Heart right ventricle (tissue), 16 donors: ENCODE data around the gene GALNT3. TPM values are rescaled to one million over a fixed set of nuclear protein-coding genes. Genes with fewer than 3 reads are reported as not detected.
A peak's percentile ranks its signal among the peaks of the same experiment; 100 is the strongest.

Experiments used
- ATAC-seq, 8 donors: fragments of 200-7000 bp; cut with Tn5 transposase; one replicate each; pipeline ENCODE4 v1.9.1; 2020; ENCODE audit warnings: mild to moderate bottlenecking in 8 of 8, moderate library complexity in 8 of 8, moderate number of reproducible peaks in 1 of 8
- DNase-seq, 2 donors: peaks; one replicate each; pipeline ENCODE4 v3.0.0-alpha.2; 2020
- H3K27ac ChIP-seq, 10 donors: fragments of 200-600 bp; sonication (generic) in 2 of 10; one replicate each; pipeline versions ENCODE4 v1.5.0 to v1.8.0; 2020 to 2022; ENCODE audit warnings: mild to moderate bottlenecking in 3 of 10
- H3K27me3 ChIP-seq, 7 donors: fragments of 200-600 bp; one replicate each; pipeline ENCODE4 v1.8.0; 2021 to 2022; ENCODE audit warnings: mild to moderate bottlenecking in 2 of 7
- H3K36me3 ChIP-seq, 9 donors: fragments of 200-600 bp; sonication (generic) in 1 of 9; one replicate each; pipeline versions ENCODE4 v1.5.0 to v1.8.0; 2020 to 2022; ENCODE audit warnings: mild to moderate bottlenecking in 2 of 9
- H3K4me1 ChIP-seq, 9 donors: fragments of 200-600 bp; sonication (generic) in 1 of 9; one replicate each; pipeline versions ENCODE4 v1.5.0 to v1.8.0; 2020 to 2022; ENCODE audit warnings: mild to moderate bottlenecking in 4 of 9
- H3K4me3 ChIP-seq, 10 donors: fragments of 200-600 bp; sonication (generic) in 2 of 10; one replicate each; pipeline versions ENCODE4 v1.5.0 to v1.8.0; 2020 to 2022; ENCODE audit warnings: mild to moderate bottlenecking in 7 of 10, moderate library complexity in 2 of 10
- H3K9me3 ChIP-seq, 11 donors: fragments of 200-600 bp in 10 of 11; sonication (generic) in 2 of 11; one replicate each; pipeline versions ENCODE4 v1.5.0 to v1.8.0; 2013 to 2022; ENCODE audit warnings: mild to moderate bottlenecking in 2 of 11, control low read depth in 1 of 11, moderate library complexity in 1 of 11
- CTCF ChIP-seq, 9 donors: fragments of 200-600 bp; sonication (generic) in 2 of 9; IDR thresholded peaks; one replicate each; pipeline versions ENCODE4 v1.5.0 to v1.8.0; 2021 to 2022; ENCODE audit warnings: antibody characterized with exemption in 9 of 9, mild to moderate bottlenecking in 5 of 9, moderate library complexity in 1 of 9
- WGBS, 2 donors: extraction: QIAGEN DNeasy Blood & Tissue Kit; methylation state at CpG; one replicate each; pipeline ENCODE4 v1.1.7; 2013; ENCODE audit warnings: inconsistent platforms in 1 of 2; 5-methylcytosine and 5-hydroxymethylcytosine counted together
- intact Hi-C, 10 donors: fragments of 100-400 bp; cut with DNase I; formaldehyde crosslinking; loops; one replicate each; pipeline versions ENCODE4 v1.11.1 to v1.14.2; 2022
- long read RNA-seq, 3 donors: library from polyadenylated mRNA; unstranded; transcript quantifications; one replicate each; pipeline ENCODE4 v2.0.0, GENCODE V29; 2020 to 2021
- polyA plus RNA-seq, 2 donors: library from polyadenylated mRNA; stranded (reverse); fragments of 200-250 nt; gene quantifications; one replicate each; pipeline ENCODE4 v1.2.3, GENCODE V29; 2013
- total RNA-seq, 10 donors: library from RNA; stranded (reverse); fragmentation: NEBNext Ultra II Directional in 3 of 10; extraction: Animal tissue kit (Norgen Biotek cat#: 25700) in 3 of 10; gene quantifications; one replicate each; pipeline versions ENCODE4 v1.2.1 to v1.2.4, GENCODE V29; 2021 to 2023
- donor health status: Arrhythmogenic right ventricular cardiomyopathy.
- donor health status: ischemic (EF 13 %, LVEDD 7.1; RV severe dilation, severe dysfunction).
- donor health status: healthy with polysubstance abuse.
- donor health status: DM: no; HTN: yes; CAD: no.
- donor health status: DM: no; HTN: no; CAD: no.
- donor health status: ischemic (EF 25% LVEDD 6.9; RV normal size, moderate dysfunction).
- donor health status: ischemic (EF 25% LVEDD 5.7; RV mildly dilated, moderate dysfunction).
- donor health status: healthy.
- donor health status: DM: yes; HTN: yes; CAD: no.
- donor health status: Ischemic cardiomyopathy.
- donor health status: ischemic (EF 35%, LVEDD 5.7; RV mildly dilated, moderate dysfunction).
- donor health status: nonischemic (EF 11% LVEDD 7.7; RV severe dilation, severe dysfunction).
- donor health status: DM: yes; HTN: yes; CAD: no.
- donor health status: PGD.
- donor health status: ischemic (EF 29% LVEDD 5.4; RV normal size, mild dysfunction).
- donor health status: nonischemic (EF 23%, LVEDD 6.1; RV moderate dilation, normal function).

Gene GALNT3
- under 1 TPM in 8 of 10 donors, not detected in 2; 0.13 to 0.56 (median 0.27) TPM for total RNA-seq
- polyA plus RNA-seq: 1 to 10 TPM in 1 of 2 donors, under 1 TPM in 1; 0.16 to 1.1 TPM
- long read RNA-seq, donor 1: 0 reads
- long read RNA-seq, donor 2: 0 reads
- long read RNA-seq, donor 3: 0 reads

- WGBS, 2 donors: 0 to 2% methylated on average over 61 to 70 of the region's 70 CpGs
- peaks cover 5 to 24% (median 16%) of the 10 kb centered on the region in 9 donors for H3K4me1 ChIP-seq
- ATAC-seq (peak in 7 of 8 donors; percentile 14 to 65 (median 46)), DNase-seq (peak; percentile 4 to 23)
- peaks cover 16 to 43% (median 36%) of the 10 kb centered on the region in 7 donors for H3K27me3 ChIP-seq
- TF ChIP-seq CTCF (IDR thresholded peaks at IDR 0.05): no peak
- H3K27ac ChIP-seq: peak within 1 kb of the TSS in 1 of 10 donors; percentile 83
- no peaks in the 10 kb centered on the region for H3K9me3 ChIP-seq
- no peaks in the 10 kb centered on the region for H3K36me3 ChIP-seq
- intact Hi-C loops: no loop called here
- H3K4me3 ChIP-seq: peak within 1 kb of the TSS; percentile 29 to 70 (median 50)
Observed at GRCh38 chr2:165793779-165794535, at the start of gene GALNT3. Gene GALNT3 (minus strand): TSS chr2:165794247. CDS start chr2:165770700, 23,547 bp downstream.

- no peak overlapping the region for H3K4me3 ChIP-seq
- intact Hi-C loops: no loop called here
- H3K9me3 ChIP-seq: no peaks in the 10 kb centered on the region
- WGBS, 2 donors: 88 to 94% methylated on average over 1 of the region's 1 CpG
- no peak for TF ChIP-seq CTCF (IDR thresholded peaks at IDR 0.05)
- H3K27me3 ChIP-seq: no peaks in the 10 kb centered on the region
- no peaks in the 10 kb centered on the region for H3K36me3 ChIP-seq
- ATAC-seq: no peak
- DNase-seq: no peak
- H3K4me1 ChIP-seq: no peaks in the 10 kb centered on the region
- H3K27ac ChIP-seq: no peak overlapping the region
Observed at GRCh38 chr2:165843351-165843750, 49.3 kb upstream of the GALNT3 start.

GRCh38 chr2:165840333-165840958 is 46.4 kb upstream of the GALNT3 start:
- intact Hi-C loops: no loop called here
- Histone ChIP-seq H3K9me3 (no peaks in the 10 kb centered on the region), H3K36me3 (no peaks in the 10 kb centered on the region), H3K4me1 (no peaks in the 10 kb centered on the region), H3K27me3 (no peaks in the 10 kb centered on the region), H3K27ac (no peak overlapping the region), H3K4me3 (no peak overlapping the region)
- no peak for DNase-seq
- ATAC-seq: no peak
- no peak for TF ChIP-seq CTCF (IDR thresholded peaks at IDR 0.05)

GRCh38 chr2:165839610-165840009 is 45.6 kb upstream of the GALNT3 start:
- no peaks in the 10 kb centered on the region for H3K9me3 ChIP-seq
- 88 to 95% methylated on average over 2 of the region's 2 CpGs for WGBS, 2 donors
- H3K27me3 ChIP-seq: no peaks in the 10 kb centered on the region
- TF ChIP-seq CTCF (IDR thresholded peaks at IDR 0.05): no peak
- H3K36me3 ChIP-seq: no peaks in the 10 kb centered on the region
- intact Hi-C loops: no loop called here
- H3K4me3 ChIP-seq: no peak overlapping the region
- H3K27ac ChIP-seq: no peak overlapping the region
- no peaks in the 10 kb centered on the region for H3K4me1 ChIP-seq
- ATAC-seq: no peak
- DNase-seq: no peak
